GM23338 (cell line): Measurements from ENCODE around the gene ANKRD27. TPM values are rescaled to one million over a fixed set of nuclear protein-coding genes. Genes with fewer than 3 reads are reported as not detected.

Source experiments
- ATAC-seq: fragments of 200-7000 bp; cut with Tn5 transposase; 3 replicates; pipeline ENCODE4 v1.9.1; 2020
- DNase-seq: peaks from one replicate; pipeline ENCODE4 v3.0.0-alpha.2; 2015; ENCODE audit warnings: low spot score
- H2AFZ ChIP-seq: fragments of 200-600 bp; sonication (generic); 2 replicates; pipeline ENCODE4 v1.8.0; 2016; ENCODE audit warnings: antibody characterized with exemption, mild to moderate bottlenecking, moderate library complexity
- H3F3A ChIP-seq: fragments of 200-600 bp; sonication (generic); replicated peaks from 2 replicates; pipeline ENCODE4 v1.8.0; 2017; ENCODE audit warnings: antibody characterized with exemption, mixed run types, low read depth
- H3K27ac ChIP-seq: fragments of 200-600 bp; sonication (generic); 2 replicates; pipeline ENCODE4 v1.6.1; 2016; ENCODE audit warnings: low read depth
- H3K27me3 ChIP-seq: fragments of 200-600 bp; sonication (generic); 2 replicates; pipeline ENCODE4 v1.8.0; 2016; ENCODE audit warnings: mild to moderate bottlenecking, mixed run types, moderate library complexity; ENCODE audit not compliant: insufficient read depth
- H3K36me3 ChIP-seq: fragments of 200-600 bp; sonication (generic); 2 replicates; pipeline ENCODE4 v1.8.0; 2016; ENCODE audit warnings: mild to moderate bottlenecking; ENCODE audit not compliant: insufficient read depth
- H3K4me1 ChIP-seq: fragments of 200-600 bp; sonication (generic); 2 replicates; pipeline ENCODE4 v1.8.0; 2016; ENCODE audit warnings: mild to moderate bottlenecking, moderate library complexity; ENCODE audit not compliant: insufficient read depth
- H3K4me2 ChIP-seq: fragments of 200-600 bp; sonication (generic); 2 replicates; pipeline ENCODE4 v1.7.1; 2017; ENCODE audit warnings: mixed run types
- H3K4me3 ChIP-seq: fragments of 200-600 bp; sonication (generic); 2 replicates; pipeline ENCODE4 v1.6.1; 2016; ENCODE audit warnings: mixed run types
- H3K79me2 ChIP-seq: fragments of 200-600 bp; sonication (generic); replicated peaks from 2 replicates; pipeline ENCODE4 v1.8.0; 2017; ENCODE audit warnings: mild to moderate bottlenecking; ENCODE audit not compliant: insufficient read depth
- H3K9me2 ChIP-seq: fragments of 200-600 bp; sonication (generic); 2 replicates; pipeline ENCODE4 v1.8.0; 2017; ENCODE audit not compliant: insufficient read depth
- H4K20me1 ChIP-seq: fragments of 200-600 bp; sonication (generic); replicated peaks from 2 replicates; pipeline ENCODE4 v1.8.0; 2017; ENCODE audit warnings: mild to moderate bottlenecking; ENCODE audit not compliant: insufficient read depth
- H3K27ac Mint-ChIP-seq: 2 replicates; pipeline ENCODE4 v1.8.0; 2020; ENCODE audit warnings: inconsistent platforms, mild to moderate bottlenecking, moderate library complexity, mixed read lengths
- H3K27me3 Mint-ChIP-seq: 3 replicates; pipeline ENCODE4 v1.8.0; 2022; ENCODE audit warnings: low read depth, mild to moderate bottlenecking, moderate library complexity, mixed read lengths, inconsistent platforms; ENCODE audit not compliant: insufficient read depth, poor library complexity
- H3K36me3 Mint-ChIP-seq: 3 replicates; pipeline ENCODE4 v1.8.0; 2021; ENCODE audit warnings: low read depth, mild to moderate bottlenecking, inconsistent platforms, moderate library complexity, mixed read lengths
- H3K4me1 Mint-ChIP-seq: 3 replicates; pipeline ENCODE4 v1.8.0; 2020; ENCODE audit warnings: mild to moderate bottlenecking, inconsistent platforms, mixed read lengths
- H3K4me3 Mint-ChIP-seq: 3 replicates; pipeline ENCODE4 v1.8.0; 2021; ENCODE audit warnings: moderate library complexity, mild to moderate bottlenecking, inconsistent platforms, mixed read lengths
- H3K9me3 Mint-ChIP-seq: 3 replicates; pipeline ENCODE4 v1.8.0; 2020; ENCODE audit warnings: moderate library complexity, mild to moderate bottlenecking, inconsistent platforms, mixed read lengths
- CREB1 ChIP-seq: fragments of 250-450 bp; sonication (Bioruptor Pico); IDR thresholded peaks from 2 replicates; pipeline ENCODE4 v1.5.0; 2020; ENCODE audit warnings: low read depth, mild to moderate bottlenecking, moderate library complexity
- CTCF ChIP-seq, 2 experiments: fragments of 200-600 bp in 1 of 2; sonication (generic) in 1 of 2; conservative IDR thresholded peaks; 2 replicates each; pipeline versions ENCODE4 v1.5.1 to v1.6.1; 2016 to 2017; ENCODE audit warnings: antibody characterized with exemption in 2 of 2, low read depth in 2 of 2, mild to moderate bottlenecking in 2 of 2, moderate library complexity in 1 of 2
- ETS1 ChIP-seq: IDR thresholded peaks from 2 replicates; pipeline ENCODE4 v1.6.1; 2016; ENCODE audit warnings: antibody characterized with exemption
- EZH2 ChIP-seq: fragments of 200-600 bp; sonication (generic); IDR thresholded peaks from one replicate; pipeline ENCODE4 v1.8.0; 2017; ENCODE audit warnings: antibody characterized with exemption, mild to moderate bottlenecking, low read depth; ENCODE audit not compliant: unreplicated experiment
- EZH2phosphoT487 ChIP-seq: fragments of 200-600 bp; sonication (generic); IDR thresholded peaks from one replicate; pipeline ENCODE4 v1.8.1; 2018; ENCODE audit warnings: antibody characterized with exemption; ENCODE audit not compliant: unreplicated experiment
- JUNB ChIP-seq: IDR thresholded peaks from one replicate; pipeline ENCODE4 v1.6.1; 2016; ENCODE audit warnings: antibody characterized with exemption; ENCODE audit not compliant: unreplicated experiment
- NANOG ChIP-seq: IDR thresholded peaks from 2 replicates; pipeline ENCODE4 v1.6.1; 2016; ENCODE audit warnings: antibody characterized with exemption, borderline replicate concordance
- POLR2AphosphoS5 ChIP-seq: IDR thresholded peaks from 2 replicates; pipeline ENCODE4 v1.6.1; 2016; ENCODE audit warnings: antibody characterized with exemption, low read depth
- REST ChIP-seq: IDR thresholded peaks from one replicate; pipeline ENCODE4 v1.6.1; 2018; ENCODE audit warnings: antibody characterized with exemption; ENCODE audit not compliant: unreplicated experiment
- STAT1 ChIP-seq: IDR thresholded peaks from one replicate; pipeline ENCODE4 v1.6.1; 2016; ENCODE audit warnings: antibody characterized with exemption; ENCODE audit not compliant: unreplicated experiment
- ZNF114 ChIP-seq: fragments of 250-450 bp; sonication (Bioruptor Pico); IDR thresholded peaks from 2 replicates; pipeline ENCODE4 v1.5.0; 2020; ENCODE audit warnings: mild to moderate bottlenecking, moderate library complexity
- ZNF331 ChIP-seq: fragments of 250-450 bp; sonication (Bioruptor Pico); IDR thresholded peaks from 2 replicates; pipeline ENCODE4 v1.5.0; 2020; ENCODE audit warnings: low read depth, mild to moderate bottlenecking, moderate library complexity
- ZNF462 ChIP-seq: fragments of 250-450 bp; sonication (Bioruptor Pico); IDR thresholded peaks from 2 replicates; pipeline ENCODE4 v1.5.0; 2020; ENCODE audit warnings: mild to moderate bottlenecking, moderate library complexity
- polyA plus RNA-seq: library from polyadenylated mRNA; unstranded; fragments of >200 nt; fragmentation: Nextera tagmentation; extraction: Ambion mirVana; gene quantifications from 2 replicates; pipeline ENCODE4 v1.2.1, GENCODE V29; 2016
- total RNA-seq: library from RNA; depleted of rRNA; stranded (reverse); fragments of >200 nt; shearing (Covaris generic); gene quantifications from 2 replicates; pipeline ENCODE4 v1.2.3, GENCODE V29; 2014

Gene ANKRD27
- total and polyA plus RNA-seq, 2 experiments from 2014 or later, result 16.7 to 48.7 TPM

GRCh38 chr19:32614916-32615315 lies 60.1 kb downstream of the ANKRD27 start (continued):
- no peak for TF ChIP-seq ZNF331 (CRISPR knock-in tag)

GRCh38 chr19:32613008-32613407 lies 62.0 kb downstream of the ANKRD27 start:
- H3K79me2 ChIP-seq, result no peaks in the 10 kb centered on the region
- Mint-ChIP-seq H3K4me3 (no peak overlapping the region), H3K27me3 (peaks cover 3% of the 10 kb centered on the region), H3K27ac (no peak overlapping the region), H3K9me3 (peaks cover 3% of the 10 kb centered on the region; the same call in 1 of the 3 replicates), H3K36me3 (peaks cover 57% of the 10 kb centered on the region), H3K4me1 (no peaks in the 10 kb centered on the region)
- no peak for DNase-seq
- no peak overlapping the region for H3K27ac ChIP-seq
- ATAC-seq, result no peak
- H3K4me1 ChIP-seq, result no peaks in the 10 kb centered on the region
- no peaks in the 10 kb centered on the region for H3F3A ChIP-seq
- H3K4me3 ChIP-seq, result no peak overlapping the region
- no peak overlapping the region for H2AFZ ChIP-seq
- TF ChIP-seq NANOG, result no peak
- TF ChIP-seq ETS1, result no peak
- TF ChIP-seq POLR2AphosphoS5, result no peak
- no peak for TF ChIP-seq ZNF462 (CRISPR knock-in tag)
- no peak for TF ChIP-seq JUNB
- no peak for TF ChIP-seq EZH2phosphoT487
- TF ChIP-seq CREB1, result no peak
- no peak for TF ChIP-seq CTCF (conservative IDR thresholded peaks at IDR 0.05; ENCODE audit: low read depth in 2 of 2)
- no peak for TF ChIP-seq REST
- no peak for TF ChIP-seq ZNF331 (CRISPR knock-in tag)
- no peak for TF ChIP-seq ZNF114 (CRISPR knock-in tag)
- no peak for TF ChIP-seq STAT1
- no peak for TF ChIP-seq EZH2
- peaks cover 9% of the 10 kb centered on the region for H3K36me3 ChIP-seq
- H4K20me1 ChIP-seq, result no peaks in the 10 kb centered on the region; the same call in 1 of the 2 replicates
- no peaks in the 10 kb centered on the region for H3K27me3 ChIP-seq
- no peaks in the 10 kb centered on the region for H3K9me2 ChIP-seq
- H3K4me2 ChIP-seq, result no peak overlapping the region
